Thyroid gland (tissue), 4 donors: ENCODE results near the gene LENG9. TPM values are rescaled to one million over a fixed set of nuclear protein-coding genes. Genes with fewer than 3 reads are reported as not detected.
"Not testable (repeated sequence)": the region's sequence is repeated elsewhere in the genome, so short reads cannot be mapped to it uniquely, and the experiment has no call there.

ENCODE experiments used
- DNase-seq, 2 donors: peaks; one replicate each; pipeline ENCODE4 v3.0.0-alpha.2; 2019
- H3K27ac ChIP-seq, 3 donors: fragments of 200-600 bp; sonication (generic); 1 replicate in 2 of 3; 2 replicates in 1 of 3; pipeline ENCODE4 v1.5.1; 2016 to 2019; ENCODE audit warnings: mild to moderate bottlenecking in 1 of 3, moderate library complexity in 1 of 3
- H3K27me3 ChIP-seq: fragments of 200-600 bp; sonication (generic); one replicate; pipeline ENCODE4 v1.5.1; 2019
- H3K36me3 ChIP-seq, 2 donors: fragments of 200-600 bp; sonication (generic); one replicate each; pipeline ENCODE4 v1.5.1; 2016 to 2019
- H3K4me1 ChIP-seq, 2 donors: fragments of 200-600 bp; sonication (generic); one replicate each; pipeline ENCODE4 v1.5.1; 2017 to 2019
- H3K4me3 ChIP-seq, 3 donors: fragments of 200-600 bp; sonication (generic); replicated peaks in 1 of 3; 1 replicate in 2 of 3; 2 replicates in 1 of 3; pipeline ENCODE4 v1.5.1; 2016; ENCODE audit warnings: mild to moderate bottlenecking in 1 of 3
- H3K9me3 ChIP-seq: fragments of 200-600 bp; sonication (generic); one replicate; pipeline ENCODE4 v1.5.1; 2017
- POLR2A ChIP-seq, 2 donors: fragments of 450-650 bp; IDR thresholded peaks; one replicate each; pipeline ENCODE4 v1.6.1; 2017; ENCODE audit warnings: antibody characterized with exemption in 2 of 2, mild to moderate bottlenecking in 2 of 2, moderate library complexity in 1 of 2
- WGBS, 2 donors: methylation state at CpG; one replicate each; pipeline ENCODE4 v1.1.5; 2017; 5-methylcytosine and 5-hydroxymethylcytosine counted together
- intact Hi-C: fragments of 100-400 bp; cut with DNase I; formaldehyde crosslinking; loops from one replicate; pipeline ENCODE4 v1.15.1; 2023
- total RNA-seq, 4 donors: library from RNA; depleted of rRNA; stranded (reverse); fragments of >200 nt; gene quantifications; one replicate each; pipeline ENCODE4 v1.2.3, GENCODE V29; 2016
- TF ChIP-seq, protein P1 (sequence below), 6 experiments: fragments of 200-600 bp in 3 of 6; fragments of 450-650 bp in 3 of 6; sonication (generic) in 3 of 6; IDR thresholded peaks; one replicate each; pipeline ENCODE4 v1.5.1; 2016 to 2019; ENCODE audit warnings: antibody characterized with exemption in 6 of 6, mild to moderate bottlenecking in 2 of 6, inconsistent platforms in 1 of 6, moderate library complexity in 1 of 6

The LENG9 gene
- total RNA-seq, 4 donors from 2014 or later, result 1.3 to 4.6 (median 3.2) TPM

DNA sequence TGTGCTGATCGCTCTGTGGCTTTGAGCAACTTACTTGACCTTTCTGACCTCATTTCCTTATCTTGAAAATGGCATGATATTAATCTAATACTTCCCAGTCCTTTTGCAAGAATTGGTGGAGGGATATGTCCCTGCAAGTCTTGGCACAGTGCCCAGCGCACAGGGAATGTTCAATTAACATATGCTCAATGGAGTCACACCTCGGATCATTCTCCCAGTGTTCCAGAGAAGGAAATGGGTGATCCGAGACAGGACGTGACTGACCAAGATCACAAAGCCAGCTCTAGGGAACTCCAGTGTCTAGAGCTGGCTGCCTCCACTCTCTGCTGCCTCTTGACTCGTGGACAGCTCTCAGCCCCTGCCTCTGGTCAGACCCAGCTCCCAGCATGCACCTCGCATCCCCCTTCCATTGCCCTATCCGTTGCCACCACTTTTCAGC, 5.9 kb upstream of the LENG9 start:
- intact Hi-C loops, result no loop called here

DNA sequence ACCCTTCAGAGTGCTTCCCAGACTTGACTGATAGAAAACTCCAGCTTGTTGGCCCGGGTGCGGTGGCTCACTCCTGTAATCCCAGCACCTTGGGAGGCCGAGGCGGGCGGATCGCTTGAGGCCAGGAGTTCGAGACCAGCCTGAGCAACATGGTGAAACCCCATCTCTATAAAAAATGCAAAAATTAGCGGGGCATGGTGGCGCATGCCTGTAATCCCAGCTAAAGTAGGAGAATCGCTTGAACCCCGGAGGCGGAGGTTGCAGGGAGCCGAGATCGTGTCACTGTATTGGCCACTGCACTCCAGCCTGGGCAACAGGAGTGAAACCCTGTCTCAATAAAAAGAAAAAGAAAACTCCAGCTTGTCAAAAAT, 2.5 kb upstream of the LENG9 start:
- WGBS, 2 donors, result 97 to 99% methylated on average over 12 to 14 of the region's 14 CpGs
- H3K36me3 ChIP-seq, result peaks cover 3 to 13% of the 10 kb centered on the region in 2 donors
- intact Hi-C loops, H3K27me3 ChIP-seq, H3K9me3 ChIP-seq, DNase-seq, H3K4me3 ChIP-seq, H3K27ac ChIP-seq: not testable (repeated sequence)
- H3K4me1 ChIP-seq, result peaks cover 19 to 31% of the 10 kb centered on the region in 2 donors

More for the DNA sequence above, 5.9 kb upstream of the LENG9 start:
- Histone ChIP-seq H3K27me3 (peaks cover 5% of the 10 kb centered on the region), H3K4me3 (no peak overlapping the region), H3K9me3 (no peaks in the 10 kb centered on the region), H3K36me3 (no peaks in the 10 kb centered on the region), H3K4me1 (peaks cover 10 to 19% of the 10 kb centered on the region in 2 donors), H3K27ac (no peak overlapping the region)
- TF ChIP-seq POLR2A (IDR thresholded peaks at IDR 0.05), result no peak
- TF ChIP-seq, protein P1, sequence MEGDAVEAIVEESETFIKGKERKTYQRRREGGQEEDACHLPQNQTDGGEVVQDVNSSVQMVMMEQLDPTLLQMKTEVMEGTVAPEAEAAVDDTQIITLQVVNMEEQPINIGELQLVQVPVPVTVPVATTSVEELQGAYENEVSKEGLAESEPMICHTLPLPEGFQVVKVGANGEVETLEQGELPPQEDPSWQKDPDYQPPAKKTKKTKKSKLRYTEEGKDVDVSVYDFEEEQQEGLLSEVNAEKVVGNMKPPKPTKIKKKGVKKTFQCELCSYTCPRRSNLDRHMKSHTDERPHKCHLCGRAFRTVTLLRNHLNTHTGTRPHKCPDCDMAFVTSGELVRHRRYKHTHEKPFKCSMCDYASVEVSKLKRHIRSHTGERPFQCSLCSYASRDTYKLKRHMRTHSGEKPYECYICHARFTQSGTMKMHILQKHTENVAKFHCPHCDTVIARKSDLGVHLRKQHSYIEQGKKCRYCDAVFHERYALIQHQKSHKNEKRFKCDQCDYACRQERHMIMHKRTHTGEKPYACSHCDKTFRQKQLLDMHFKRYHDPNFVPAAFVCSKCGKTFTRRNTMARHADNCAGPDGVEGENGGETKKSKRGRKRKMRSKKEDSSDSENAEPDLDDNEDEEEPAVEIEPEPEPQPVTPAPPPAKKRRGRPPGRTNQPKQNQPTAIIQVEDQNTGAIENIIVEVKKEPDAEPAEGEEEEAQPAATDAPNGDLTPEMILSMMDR (IDR thresholded peaks at IDR 0.05), result no peak
- no peak for DNase-seq
- WGBS, 2 donors, result 32 to 35% methylated on average over 8 of the region's 8 CpGs

- no peak for TF ChIP-seq POLR2A (IDR thresholded peaks at IDR 0.05)
- TF ChIP-seq, protein P1 (IDR thresholded peaks at IDR 0.05), result no peak
- 81 to 83% methylated on average over 31 to 34 of the region's 49 CpGs for WGBS, 2 donors
- Histone ChIP-seq H3K4me1 (peaks cover 15 to 30% of the 10 kb centered on the region in 2 donors), H3K9me3 (no peaks in the 10 kb centered on the region), H3K27ac (no peak overlapping the region), H3K36me3 (peaks cover 8 to 18% of the 10 kb centered on the region in 2 donors), H3K4me3 (no peak overlapping the region), H3K27me3 (no peaks in the 10 kb centered on the region)
- intact Hi-C loops, result no loop called here
- DNase-seq, result no peak
Observed at GRCh38 chr19:54465426-54466109, 2.0 kb upstream of the LENG9 start.

GRCh38 chr19:54464630-54465425, 1.2 kb upstream of the LENG9 start:
- Histone ChIP-seq H3K4me1 (peaks cover 14 to 28% of the 10 kb centered on the region in 2 donors), H3K27ac (peak overlapping the region; percentile 58 to 91 (median 90))

GRCh38 chr19:54464044-54464629, 559 bp upstream of the LENG9 start:
- peak; percentile 83 to 88 for DNase-seq
- H3K4me1 ChIP-seq, result peaks cover 14 to 28% of the 10 kb centered on the region in 2 donors
- H3K9me3 ChIP-seq, result no peaks in the 10 kb centered on the region
- H3K27me3 ChIP-seq, result no peaks in the 10 kb centered on the region
- peak overlapping the region; percentile 81 to 91 (median 90) for H3K27ac ChIP-seq
- intact Hi-C loops, result no loop called here
- TF ChIP-seq, protein P1 (IDR thresholded peaks at IDR 0.05), result no peak
- TF ChIP-seq POLR2A (IDR thresholded peaks at IDR 0.05), result no peak
- WGBS, 2 donors, result 1 to 2% methylated on average over 26 of the region's 26 CpGs
- peak overlapping the region; percentile 3 to 38 (median 10) for H3K4me3 ChIP-seq
- H3K36me3 ChIP-seq, result peaks cover 21 to 33% of the 10 kb centered on the region in 2 donors

More at GRCh38 chr19:54464630-54465425, 1.2 kb upstream of the LENG9 start:
- WGBS, 2 donors, result 3 to 7% methylated on average over 5 to 6 of the region's 87 CpGs
- Histone ChIP-seq H3K4me3 (peak overlapping the region; percentile 3 to 38 (median 10)), H3K36me3 (peaks cover 15 to 26% of the 10 kb centered on the region in 2 donors), H3K27me3 (no peaks in the 10 kb centered on the region), H3K9me3 (no peaks in the 10 kb centered on the region)
- intact Hi-C loops, result no loop called here
- peak in 1 of 2 donors; percentile 63 for TF ChIP-seq POLR2A (IDR thresholded peaks at IDR 0.05)
- TF ChIP-seq, protein P1 (IDR thresholded peaks at IDR 0.05), result peak in 2 of 6 experiments; percentile 3 to 14
- DNase-seq, result peak; percentile 89 to 90
